GM12878 (cell line): ENCODE measurements around the gene FAM228B. TPM values are rescaled to one million over a fixed set of nuclear protein-coding genes. Genes with fewer than 3 reads are reported as not detected.

Experiments used
- ATAC-seq: fragments of 200-7000 bp; cut with Tn5 transposase; 3 replicates; pipeline ENCODE4 v1.9.1; 2020; ENCODE audit warnings: mild to moderate bottlenecking, moderate library complexity
- BruUV-seq: library from RNA; stranded (reverse); fragments of 400-500 nt; replicated peaks from 2 replicates; lab custom pipeline; 2021; lab: Mats Ljungman, UMichigan
- CTCF ChIA-PET: fragments of 300-600 bp; sonication (Branson Sonifier 250); formaldehyde crosslinking; extraction: SDS; loops from one replicate; lab custom pipeline; 2021; ENCODE audit warnings: inconsistent platforms; lab: Yijun Ruan, JAX
- POLR2A ChIA-PET: fragments of 350-600 bp; formaldehyde crosslinking; extraction: SDS; loops from one replicate; lab custom pipeline; 2021; ENCODE audit warnings: inconsistent platforms; lab: Charles Lee
- RAD21 ChIA-PET: fragments of 300-600 bp; sonication (Branson Sonifier 250); formaldehyde crosslinking; loops from one replicate; lab custom pipeline; 2023; ENCODE audit warnings: antibody characterized with exemption; ENCODE audit not compliant: unreplicated experiment; lab: Charles Lee
- SMC1A ChIA-PET: fragments of 300-600 bp; sonication (Branson Sonifier 250); formaldehyde crosslinking; loops from one replicate; lab custom pipeline; 2023; ENCODE audit not compliant: unreplicated experiment, uncharacterized antibody; lab: Charles Lee
- DNase-seq: peaks from one replicate; pipeline ENCODE4 v3.0.0-alpha.2; 2011; ENCODE audit warnings: low read depth, low spot score
- FAIRE-seq: peaks from 3 replicates; lab custom pipeline; 2011; peaks lifted over from hg19 to GRCh38; lab: Jason Lieb, UNC
- H2AFZ ChIP-seq: 2 replicates; pipeline ENCODE4 v1.6.0; 2011; ENCODE audit warnings: low read depth, low read length, control low read depth; ENCODE audit not compliant: control insufficient read depth
- H3K27ac ChIP-seq: 2 replicates; pipeline ENCODE4 v1.5.1; 2011; ENCODE audit warnings: control low read depth; ENCODE audit not compliant: control insufficient read depth, insufficient read depth
- H3K27me3 ChIP-seq, 2 experiments: replicated peaks in 1 of 2; 2 replicates each; pipeline versions ENCODE4 v1.6.0 to v1.6.1; 2011; ENCODE audit warnings: low read length in 1 of 2; ENCODE audit not compliant: control insufficient read depth in 2 of 2, insufficient read depth in 2 of 2
- H3K36me3 ChIP-seq, 2 experiments: 2 replicates each; pipeline ENCODE4 v1.5.1; 2011; ENCODE audit warnings: low read length in 1 of 2; ENCODE audit not compliant: control insufficient read depth in 2 of 2, insufficient read depth in 2 of 2
- H3K4me1 ChIP-seq: 2 replicates; pipeline ENCODE4 v1.6.1; 2011; ENCODE audit warnings: mild to moderate bottlenecking, low read length, moderate library complexity, mixed read lengths; ENCODE audit not compliant: control insufficient read depth, insufficient read depth
- H3K4me2 ChIP-seq: 2 replicates; pipeline ENCODE4 v1.6.0; 2011; ENCODE audit warnings: control low read depth; ENCODE audit not compliant: control insufficient read depth, insufficient read depth
- H3K4me3 ChIP-seq: fragments of 200-600 bp; sonication (generic); 2 replicates; pipeline ENCODE4 v1.5.1; 2016
- H3K79me2 ChIP-seq: 2 replicates; pipeline ENCODE4 v1.6.0; 2011; ENCODE audit warnings: low read length; ENCODE audit not compliant: control insufficient read depth, insufficient read depth
- H3K9ac ChIP-seq: 2 replicates; pipeline ENCODE4 v1.8.0; 2011; ENCODE audit warnings: low read length, control low read depth, mixed read lengths; ENCODE audit not compliant: control insufficient read depth, insufficient read depth
- H3K9me3 ChIP-seq: replicated peaks from 3 replicates; pipeline ENCODE4 v1.5.1; 2011; ENCODE audit warnings: mild to moderate bottlenecking, low read length; ENCODE audit not compliant: control insufficient read depth, insufficient read depth
- H4K20me1 ChIP-seq: 2 replicates; pipeline ENCODE4 v1.6.0; 2011; ENCODE audit not compliant: control insufficient read depth, insufficient read depth
- CEBPZ ChIP-seq: fragments of 150-350 bp; IDR thresholded peaks from 2 replicates; pipeline ENCODE4 v1.6.1; 2016; ENCODE audit warnings: low read depth, low read length
- EP300 ChIP-seq, 2 experiments: fragments of 150-350 bp in 1 of 2; IDR thresholded peaks; 2 replicates each; pipeline ENCODE4 v1.6.1; 2011 to 2012; ENCODE audit warnings: low read depth in 2 of 2, low read length in 2 of 2, borderline replicate concordance in 1 of 2, improper control_type of control experiment in 1 of 2, inconsistent platforms in 1 of 2; ENCODE audit not compliant: control insufficient read depth in 1 of 2
- HDGF ChIP-seq: fragments of 450-650 bp; IDR thresholded peaks from 2 replicates; pipeline ENCODE4 v1.6.1; 2016; ENCODE audit warnings: antibody characterized with exemption
- KLF5 ChIP-seq: fragments of 450-650 bp; IDR thresholded peaks from 2 replicates; pipeline ENCODE4 v1.6.1; 2014; ENCODE audit warnings: mild to moderate bottlenecking; ENCODE audit not compliant: partially characterized antibody
- NFIC ChIP-seq: IDR thresholded peaks from 2 replicates; pipeline ENCODE4 v1.6.1; 2012; ENCODE audit warnings: low read depth, mild to moderate bottlenecking, inconsistent platforms, low read length, moderate library complexity
- PKNOX1 ChIP-seq: fragments of 450-650 bp; IDR thresholded peaks from 2 replicates; pipeline ENCODE4 v1.6.1; 2016; ENCODE audit warnings: mild to moderate bottlenecking
- TARDBP ChIP-seq: IDR thresholded peaks from 2 replicates; pipeline ENCODE4 v1.6.1; 2016; ENCODE audit warnings: borderline replicate concordance
- ZSCAN29 ChIP-seq: fragments of 450-650 bp; IDR thresholded peaks from 2 replicates; pipeline ENCODE4 v1.6.1; 2017; ENCODE audit warnings: mild to moderate bottlenecking, moderate library complexity
- WGBS: methylation state at CpG from one replicate; pipeline ENCODE4 v1.1.6; 2016; ENCODE audit warnings: low lambda C conversion rate; ENCODE audit not compliant: insufficient replicate concordance, insufficient coverage; ENCODE audit errors: missing lambda C conversion rate; 5-methylcytosine and 5-hydroxymethylcytosine counted together
- in situ Hi-C: fragments of 300-500 bp; cut with MboI; formaldehyde crosslinking; loops from 9 replicates; pipeline ENCODE4 v1.14.3; 2018; ENCODE audit warnings: mixed read lengths
- intact Hi-C: fragments of 100-400 bp; cut with micrococcal nuclease; formaldehyde crosslinking; loops from one replicate; pipeline ENCODE4 v1.14.2; 2022; ENCODE audit not compliant: unreplicated experiment
- polyA plus RNA-seq, 11 experiments: library from polyadenylated mRNA; depleted of rRNA in 4 of 11; unstranded in 6 of 11; stranded (reverse) in 5 of 11; fragments of >200 nt; fragmentation: Nextera tagmentation in 4 of 11; fragmentation: Illumina TruSeq in 1 of 11; extraction: Ambion mirVana in 4 of 11; extraction: Trizol in 1 of 11; gene quantifications; 1 replicate in 1 of 11; 2 replicates in 10 of 11; pipeline versions ENCODE4 v1.2.1 to v1.2.3, GENCODE V29; 2011 to 2016; ENCODE audit warnings: inconsistent platforms in 2 of 11, missing spikeins in 2 of 11, low read depth in 1 of 11
- total RNA-seq, 4 experiments: library from RNA; depleted of rRNA in 3 of 4; stranded (reverse); fragments of >200 nt in 3 of 4; fragmentation: Illumina TruSeq in 1 of 4; extraction: Trizol in 1 of 4; gene quantifications; 2 replicates each; pipeline versions ENCODE4 v1.2.1 to v1.2.3, GENCODE V29; 2013 to 2021

Gene FAM228B
- total and polyA plus RNA-seq, 10 of the 15 experiments (the other 5 are each of a cell fraction or from before 2014, with no cell fraction given) = 3.9 to 11.0 (median 7.5) TPM

- FAIRE-seq = no peak
- Histone ChIP-seq H3K9me3 (no peaks in the 10 kb centered on the region; the same call in 1 of the 3 replicates), H3K27me3 (no peaks in the 10 kb centered on the region), H3K9ac (no peak overlapping the region), H3K79me2 (no peaks in the 10 kb centered on the region), H3K4me3 (no peak overlapping the region), H4K20me1 (no peaks in the 10 kb centered on the region), H3K27ac (no peak overlapping the region), H3K4me1 (peaks cover 9% of the 10 kb centered on the region), H2AFZ (no peak overlapping the region), H3K36me3 (no peaks in the 10 kb centered on the region), H3K4me2 (no peak overlapping the region)
- intact Hi-C loops = no loop called here
- RAD21 ChIA-PET = no interaction called here
- DNase-seq = no peak
- SMC1A ChIA-PET = interaction anchor here (1.1 to 1.5 kb wide), 2 partner anchors 22 to 55 kb away, joined by 3 to 4 read pairs; partner anchors contain the start of gene WDCP
- CTCF ChIA-PET = interaction anchor here (1.6 kb wide), 1 partner anchor 17 kb away, joined by 3 read pairs; no protein-coding TSS in a partner anchor
- WGBS = 78% methylated on average over 2 of the region's 2 CpGs
- ATAC-seq = no peak
- POLR2A ChIA-PET = no interaction called here
- in situ Hi-C loops = no loop called here
- no TSS peak for BruUV-seq
- TF ChIP-seq NFIC (no peak), EP300 (IDR thresholded peaks at IDR 0.05; ENCODE audit: borderline replicate concordance in 1 of 2, control insufficient read depth in 1 of 2, low read depth in 2 of 2, low read length in 2 of 2) (no peak), ZSCAN29 (no peak), CEBPZ (no peak), TARDBP (no peak), PKNOX1 (peak; percentile 78; the same call in 1 of the 2 replicates), KLF5 (no peak), HDGF (no peak)
These were observed 21.3 kb upstream of the FAM228B start for GRCh38 chr2:24101992-24102391.
